ENCODE measurements around the gene PRICKLE2. TPM values are rescaled to one million over a fixed set of nuclear protein-coding genes. Genes with fewer than 3 reads are reported as not detected.

Gene PRICKLE2
- total and polyA plus RNA-seq, 10 of the 15 experiments (the other 5 are each of a cell fraction or from before 2014, with no cell fraction given): 0.11 to 2.6 (median 0.69) TPM

- no peaks in the 10 kb centered on the region for H3K4me1 ChIP-seq (ENCODE audit: control insufficient read depth, insufficient read depth, low read length)
- ATAC-seq (no peak), DNase-seq (ENCODE audit: low read depth, low spot score) (no peak), FAIRE-seq (no peak)
- ChIA-PET CTCF (no interaction called here), POLR2A (interaction anchor here (0.7 kb wide), 1 partner anchor 35 kb away, joined by 6 read pairs; no protein-coding TSS in a partner anchor), SMC1A (ENCODE audit: uncharacterized antibody, unreplicated experiment) (interaction anchor here (1.2 kb wide), 1 partner anchor 27 kb away, joined by 3 read pairs; no protein-coding TSS in a partner anchor), RAD21 (ENCODE audit: unreplicated experiment) (no interaction called here)
- no peak overlapping the region for H3K27ac ChIP-seq (ENCODE audit: control insufficient read depth, insufficient read depth)
- no peaks in the 10 kb centered on the region for H4K20me1 ChIP-seq (ENCODE audit: control insufficient read depth, insufficient read depth)
- no peak overlapping the region for H2AFZ ChIP-seq (ENCODE audit: control insufficient read depth, low read depth, low read length)
- 51% methylated on average over 3 of the region's 3 CpGs for WGBS (ENCODE audit: insufficient coverage, insufficient replicate concordance, low lambda C conversion rate, missing lambda C conversion rate)
- in situ Hi-C loops (cut with MboI): no loop called here
- intact Hi-C loops (cut with micrococcal nuclease; ENCODE audit: unreplicated experiment): no loop called here
- TF ChIP-seq E4F1 (IDR thresholded peaks at IDR 0.05; ENCODE audit: borderline replicate concordance, partially characterized antibody): no peak
- 0 out of 4 replicates have a peak, but pooled peaks of 1 of the 2 experiments have one; percentile 0 for TF ChIP-seq ETV6 (conservative IDR thresholded peaks at IDR 0.05 in 1 of 2, IDR thresholded peaks at IDR 0.05 in 1 of 2; ENCODE audit: borderline replicate concordance in 1 of 2, low read depth in 1 of 2)
- H3K9me3 ChIP-seq (replicated peaks; ENCODE audit: control insufficient read depth, insufficient read depth, low read length): no peaks in the 10 kb centered on the region
- H3K36me3 ChIP-seq (ENCODE audit: control insufficient read depth in 2 of 2, insufficient read depth in 2 of 2, low read length in 1 of 2): no peaks in the 10 kb centered on the region
- no peaks in the 10 kb centered on the region for H3K79me2 ChIP-seq (ENCODE audit: control insufficient read depth, insufficient read depth, low read length)
- no peaks in the 10 kb centered on the region for H3K27me3 ChIP-seq (replicated peaks in 1 of 2; ENCODE audit: control insufficient read depth in 2 of 2, insufficient read depth in 2 of 2, low read length in 1 of 2)
- no TSS peak for BruUV-seq (replicated peaks)
- H3K4me2 ChIP-seq (ENCODE audit: control insufficient read depth, insufficient read depth): no peak overlapping the region
- H3K4me3 ChIP-seq: no peak overlapping the region
- H3K9ac ChIP-seq (ENCODE audit: control insufficient read depth, insufficient read depth, low read length): no peak overlapping the region
Measured at GRCh38 chr3:64141476-64141875, 83.8 kb downstream of the PRICKLE2 start.

- POLR2A ChIA-PET: no interaction called here
- TF ChIP-seq MTA3 (IDR thresholded peaks at IDR 0.05; ENCODE audit: borderline replicate concordance, low read length) (no peak), ZNF687 (IDR thresholded peaks at IDR 0.05) (no peak), POU2F2 (IDR thresholded peaks at IDR 0.05; ENCODE audit: borderline replicate concordance, low read depth, low read length) (no peak), ZSCAN29 (IDR thresholded peaks at IDR 0.05) (no peak), RAD21 (IDR thresholded peaks at IDR 0.05; ENCODE audit: insufficient read depth, low read depth, low read length) (no peak)
Measured at GRCh38 chr3:64140651-64141050, 84.6 kb downstream of the PRICKLE2 start.

More at GRCh38 chr3:64140651-64141050, 84.6 kb downstream of the PRICKLE2 start:
- Histone ChIP-seq H2AFZ (ENCODE audit: control insufficient read depth, low read depth, low read length) (no peak overlapping the region), H4K20me1 (ENCODE audit: control insufficient read depth, insufficient read depth) (no peaks in the 10 kb centered on the region), H3K36me3 (ENCODE audit: control insufficient read depth in 2 of 2, insufficient read depth in 2 of 2, low read length in 1 of 2) (no peaks in the 10 kb centered on the region), H3K27me3 (replicated peaks in 1 of 2; ENCODE audit: control insufficient read depth in 2 of 2, insufficient read depth in 2 of 2, low read length in 1 of 2) (no peaks in the 10 kb centered on the region), H3K79me2 (ENCODE audit: control insufficient read depth, insufficient read depth, low read length) (no peaks in the 10 kb centered on the region), H3K27ac (ENCODE audit: control insufficient read depth, insufficient read depth) (no peak overlapping the region), H3K4me2 (ENCODE audit: control insufficient read depth, insufficient read depth) (no peak overlapping the region), H3K4me1 (ENCODE audit: control insufficient read depth, insufficient read depth, low read length) (no peaks in the 10 kb centered on the region), H3K9me3 (replicated peaks; ENCODE audit: control insufficient read depth, insufficient read depth, low read length) (no peaks in the 10 kb centered on the region), H3K9ac (ENCODE audit: control insufficient read depth, insufficient read depth, low read length) (no peak overlapping the region), H3K4me3 (no peak overlapping the region)
- in situ Hi-C loops (cut with MboI) (no loop called here), intact Hi-C loops (cut with micrococcal nuclease; ENCODE audit: unreplicated experiment) (no loop called here)
- 37% methylated on average over 4 of the region's 4 CpGs for WGBS (ENCODE audit: insufficient coverage, insufficient replicate concordance, low lambda C conversion rate, missing lambda C conversion rate)
- BruUV-seq (replicated peaks): no TSS peak
- ChIA-PET SMC1A (ENCODE audit: uncharacterized antibody, unreplicated experiment) (interaction anchor here (1.2 kb wide), 1 partner anchor 26 kb away, joined by 3 read pairs; no protein-coding TSS in a partner anchor), CTCF (interaction anchor here (0.6 kb wide), 1 partner anchor 118 kb away, joined by 4 read pairs; the partner anchor contains the start of gene PSMD6), RAD21 (ENCODE audit: unreplicated experiment) (no interaction called here)
- FAIRE-seq (no peak), DNase-seq (ENCODE audit: low read depth, low spot score) (no peak), ATAC-seq (no peak)

Measured in GM12878 (cell line).